ENCODE results near the gene ADSL.
A peak's percentile ranks its signal among the peaks of the same experiment; 100 is the strongest.

Gene ADSL

DNA sequence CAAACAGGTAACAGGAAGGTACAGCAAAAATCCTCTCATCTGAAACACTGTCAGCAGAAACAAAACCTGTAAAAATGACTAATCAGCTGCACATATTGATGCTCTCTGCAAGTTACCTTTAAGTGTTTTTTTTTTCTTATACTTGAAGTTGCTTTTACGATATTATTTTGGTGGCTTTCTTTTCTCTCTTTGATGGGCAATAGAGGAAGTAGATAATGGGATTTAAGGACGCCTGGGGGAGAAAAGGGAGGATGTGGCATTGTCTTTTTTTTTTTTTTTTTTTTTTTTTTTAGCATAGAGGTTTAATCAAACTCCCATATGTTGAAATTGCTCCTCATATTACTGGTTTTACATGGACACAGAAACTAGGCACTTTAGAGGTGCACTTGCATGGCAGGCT lies 11.4 kb upstream of the ADSL start:
- TF ChIP-seq CTCF (conservative IDR thresholded peaks at IDR 0.05; ENCODE audit: low read length) = no peak
- H3K4me3 ChIP-seq (ENCODE audit: low read length) = no peak overlapping the region
- DNase-seq (ENCODE audit: low read depth) = no peak

GRCh38 chr22:40335358-40335757 lies 10.9 kb upstream of the ADSL start:
- no peak for TF ChIP-seq CTCF (conservative IDR thresholded peaks at IDR 0.05; ENCODE audit: low read length)
- H3K4me3 ChIP-seq (ENCODE audit: low read length) = no peak overlapping the region
- DNase-seq (ENCODE audit: low read depth) = no peak

DNA sequence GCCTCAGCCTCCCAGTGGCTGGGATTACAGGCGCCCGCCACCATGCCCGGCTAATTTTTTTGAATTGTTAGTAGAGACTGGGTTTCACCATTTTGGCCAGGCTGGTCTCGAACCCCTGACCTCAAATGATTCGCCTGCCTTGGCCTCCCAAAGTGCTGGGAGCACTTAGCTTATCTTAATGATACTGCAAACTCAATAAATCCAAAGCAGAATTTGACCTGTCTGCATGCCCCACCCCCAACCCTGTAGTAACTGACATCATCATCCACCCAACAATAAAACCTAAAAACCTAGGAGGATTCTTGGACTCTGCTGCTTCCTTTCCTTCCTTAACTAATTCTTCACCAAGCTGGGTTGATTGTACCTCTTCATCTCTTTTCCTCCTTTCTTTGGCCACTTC lies 6.3 kb upstream of the ADSL start:
- no peak for TF ChIP-seq CTCF (conservative IDR thresholded peaks at IDR 0.05; ENCODE audit: low read length)
- H3K4me3 ChIP-seq (ENCODE audit: low read length) = no peak overlapping the region
- no peak for DNase-seq (ENCODE audit: low read depth)

GRCh38 chr22:40341604-40342003 lies 4.7 kb upstream of the ADSL start:
- DNase-seq (ENCODE audit: low read depth) = no peak
- H3K4me3 ChIP-seq (ENCODE audit: low read length) = no peak overlapping the region
- no peak for TF ChIP-seq CTCF (conservative IDR thresholded peaks at IDR 0.05; ENCODE audit: low read length)

GRCh38 chr22:40342521-40342920 lies 3.8 kb upstream of the ADSL start:
- DNase-seq (ENCODE audit: low read depth) = no peak
- TF ChIP-seq CTCF (conservative IDR thresholded peaks at IDR 0.05; ENCODE audit: low read length) = no peak

DNA sequence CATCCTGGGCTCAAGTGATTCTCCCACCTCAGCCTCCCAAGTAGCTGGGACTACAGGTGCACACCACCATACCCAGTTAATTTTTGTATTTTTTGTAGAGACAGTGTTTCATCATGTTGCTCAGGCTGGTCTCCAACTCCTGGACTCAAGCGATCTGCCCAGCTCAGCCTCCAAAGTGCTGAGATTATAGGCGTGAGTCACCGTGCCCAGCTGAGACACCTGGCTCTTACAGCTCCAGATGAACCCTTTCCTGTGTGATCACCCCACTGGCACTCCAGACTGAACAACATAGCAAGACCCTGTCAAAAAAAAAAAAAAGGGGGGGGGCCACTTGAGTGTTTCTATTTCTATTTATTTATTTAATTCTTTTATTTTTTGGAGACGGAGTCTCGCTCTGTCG lies 1.0 kb upstream of the ADSL start:
- no peak for TF ChIP-seq CTCF (conservative IDR thresholded peaks at IDR 0.05; ENCODE audit: low read length)
- peak; percentile 11 for DNase-seq (ENCODE audit: low read depth)
- H3K4me3 ChIP-seq (ENCODE audit: low read length) = peak overlapping the region; percentile 96

More at GRCh38 chr22:40342521-40342920, 3.8 kb upstream of the ADSL start:
- no peak overlapping the region for H3K4me3 ChIP-seq (ENCODE audit: low read length)

GRCh38 chr22:40345815-40346184 lies 500 bp upstream of the ADSL start:
- no peak for TF ChIP-seq CTCF (conservative IDR thresholded peaks at IDR 0.05; ENCODE audit: low read length)
- peak; percentile 33 for DNase-seq (ENCODE audit: low read depth)
- H3K4me3 ChIP-seq (ENCODE audit: low read length) = peak overlapping the region; percentile 96

All from AG10803 (cell line).